Activated T-cell treated with anti-CD3 and anti-CD28 coated beads, Interleukin-2, amount 50 U/mL, for 4 hours (primary cell): Measurements from ENCODE around the gene RPS21. TPM values are rescaled to one million over a fixed set of nuclear protein-coding genes. Genes with fewer than 3 reads are reported as not detected.

Source experiments
- ATAC-seq, 2 donors: fragments of 200-7000 bp; cut with Tn5 transposase; one replicate each; pipeline ENCODE4 v1.10.0; 2021
- DNase-seq: peaks from one replicate; pipeline ENCODE4 v3.0.0-alpha.2; 2020
- H3K27me3 Mint-ChIP-seq: one replicate; pipeline ENCODE4 v1.8.0; 2021; ENCODE audit warnings: low read depth, mixed read lengths
- H3K36me3 Mint-ChIP-seq: one replicate; pipeline ENCODE4 v1.8.0; 2022; ENCODE audit warnings: mixed read lengths; ENCODE audit not compliant: insufficient read depth
- H3K4me1 Mint-ChIP-seq: one replicate; pipeline ENCODE4 v1.8.0; 2021; ENCODE audit warnings: low read depth, mixed read lengths
- H3K4me3 Mint-ChIP-seq: one replicate; pipeline ENCODE4 v1.8.0; 2021; ENCODE audit warnings: mild to moderate bottlenecking, moderate library complexity, mixed read lengths
- H3K9me3 Mint-ChIP-seq: one replicate; pipeline ENCODE4 v1.8.0; 2021; ENCODE audit warnings: mixed read lengths
- total RNA-seq, 3 donors: library from RNA; stranded (reverse); gene quantifications; one replicate each; pipeline ENCODE4 v1.2.1, GENCODE V29; 2021

RPS21 gene
- total RNA-seq, 3 donors from 2014 or later, result 2,653 to 2,730 (median 2,725) TPM

DNA sequence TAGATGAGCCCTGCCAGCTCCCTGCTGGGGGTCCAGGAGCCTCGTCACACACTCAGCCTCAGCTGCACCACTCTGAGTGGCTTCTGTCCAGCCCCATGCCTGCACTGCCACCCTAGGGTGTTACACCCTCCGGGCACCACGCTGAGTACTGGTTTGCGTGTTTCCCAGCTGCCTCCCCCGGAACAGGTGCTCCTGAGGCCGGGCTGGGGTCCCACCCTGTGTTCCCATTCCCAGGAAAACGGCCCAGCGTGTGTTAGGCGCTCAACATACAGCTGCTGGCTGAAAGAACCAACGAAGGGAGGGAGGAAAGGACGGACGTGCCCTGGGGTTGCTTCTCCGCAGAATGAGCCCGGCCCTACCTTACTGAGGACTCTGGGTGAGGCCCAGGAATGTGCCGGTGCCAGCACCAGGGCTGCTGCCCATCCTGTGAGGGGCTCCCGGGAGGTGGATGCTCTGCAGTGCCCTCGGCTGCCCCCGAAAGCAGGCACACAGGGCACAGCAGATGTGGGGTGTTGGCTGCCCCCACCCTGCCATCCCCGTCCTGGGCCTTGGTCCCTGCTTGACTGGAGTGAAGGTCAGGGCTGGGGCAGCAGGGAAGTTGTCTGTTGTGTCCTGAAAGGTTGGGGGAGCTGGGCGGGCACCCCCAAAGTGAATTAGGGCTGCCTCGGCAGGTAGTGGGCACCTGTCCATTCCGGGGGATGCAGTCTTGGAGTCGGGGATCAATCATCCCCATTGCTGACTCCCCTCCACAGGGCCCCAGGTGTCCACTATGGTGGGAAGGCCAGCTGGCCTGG lies 36.1 kb upstream of the RPS21 start:
- H3K36me3 Mint-ChIP-seq, result no peaks in the 10 kb centered on the region
- H3K4me3 Mint-ChIP-seq, result no peak overlapping the region
- no peak for ATAC-seq
- H3K4me1 Mint-ChIP-seq, result no peaks in the 10 kb centered on the region
- peaks cover 2% of the 10 kb centered on the region for H3K27me3 Mint-ChIP-seq
- DNase-seq, result no peak
- H3K9me3 Mint-ChIP-seq, result peaks cover 4% of the 10 kb centered on the region

GRCh38 chr20:62351469-62352401 lies 35.2 kb upstream of the RPS21 start:
- H3K9me3 Mint-ChIP-seq, result peaks cover 4% of the 10 kb centered on the region
- DNase-seq (no peak), ATAC-seq (no peak)
- no peaks in the 10 kb centered on the region for H3K36me3 Mint-ChIP-seq
- no peak overlapping the region for H3K4me3 Mint-ChIP-seq
- no peaks in the 10 kb centered on the region for H3K4me1 Mint-ChIP-seq
- peaks cover 5% of the 10 kb centered on the region for H3K27me3 Mint-ChIP-seq

- Mint-ChIP-seq H3K4me3 (no peak overlapping the region), H3K9me3 (peaks cover 4% of the 10 kb centered on the region), H3K4me1 (no peaks in the 10 kb centered on the region), H3K27me3 (peaks cover 6% of the 10 kb centered on the region), H3K36me3 (no peaks in the 10 kb centered on the region)
- DNase-seq (no peak), ATAC-seq (no peak)
Observed at GRCh38 chr20:62352402-62353288, 34.3 kb upstream of the RPS21 start.

- ATAC-seq, result no peak
Observed at GRCh38 chr20:62353289-62354030, 33.4 kb upstream of the RPS21 start.

DNA sequence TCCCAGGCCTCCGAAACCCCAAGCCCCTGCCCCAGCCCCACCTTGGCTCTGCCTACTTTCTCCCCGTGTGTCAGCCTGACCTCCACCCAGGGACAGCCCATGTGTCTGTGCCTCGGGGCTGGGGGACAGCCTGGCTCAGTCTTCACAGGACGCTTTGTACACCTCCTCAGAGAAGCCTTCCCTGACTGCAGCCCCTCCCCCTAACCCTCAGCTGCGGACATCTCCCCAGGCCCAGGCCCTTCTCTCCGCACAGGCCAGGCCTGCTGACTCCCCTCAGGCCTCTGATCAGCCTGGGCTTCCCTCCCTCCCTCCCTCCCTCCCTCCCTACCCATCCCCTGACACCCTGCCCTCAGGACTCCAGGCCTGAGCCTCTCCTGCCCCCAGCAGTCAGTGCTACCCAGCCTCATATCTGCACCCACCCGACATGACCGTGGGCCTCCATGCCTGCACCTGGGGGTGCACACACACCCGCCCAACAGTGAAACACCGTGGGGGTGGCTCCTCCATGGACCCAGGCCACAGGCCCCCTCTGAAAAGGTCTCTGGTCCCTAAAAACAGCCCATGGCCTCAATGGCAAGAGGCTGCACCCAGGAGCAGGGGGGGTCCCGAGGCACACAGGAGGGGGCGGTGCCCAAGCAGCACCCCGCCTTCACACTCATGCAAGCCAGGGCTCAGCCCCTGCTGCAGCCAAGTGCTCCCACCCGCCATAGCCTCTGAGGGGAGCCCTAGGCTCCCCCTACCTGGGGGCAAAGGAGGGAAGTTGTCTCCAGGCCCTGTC lies 32.7 kb upstream of the RPS21 start:
- peaks cover 6% of the 10 kb centered on the region for H3K27me3 Mint-ChIP-seq
- H3K9me3 Mint-ChIP-seq, result no peaks in the 10 kb centered on the region
- no peaks in the 10 kb centered on the region for H3K36me3 Mint-ChIP-seq
- DNase-seq (no peak), ATAC-seq (no peak)
- H3K4me3 Mint-ChIP-seq, result no peak overlapping the region
- no peaks in the 10 kb centered on the region for H3K4me1 Mint-ChIP-seq

More at GRCh38 chr20:62353289-62354030, 33.4 kb upstream of the RPS21 start:
- Mint-ChIP-seq H3K4me3 (no peak overlapping the region), H3K4me1 (no peaks in the 10 kb centered on the region), H3K27me3 (peaks cover 6% of the 10 kb centered on the region), H3K9me3 (peaks cover 4% of the 10 kb centered on the region), H3K36me3 (no peaks in the 10 kb centered on the region)
- DNase-seq, result no peak

DNA sequence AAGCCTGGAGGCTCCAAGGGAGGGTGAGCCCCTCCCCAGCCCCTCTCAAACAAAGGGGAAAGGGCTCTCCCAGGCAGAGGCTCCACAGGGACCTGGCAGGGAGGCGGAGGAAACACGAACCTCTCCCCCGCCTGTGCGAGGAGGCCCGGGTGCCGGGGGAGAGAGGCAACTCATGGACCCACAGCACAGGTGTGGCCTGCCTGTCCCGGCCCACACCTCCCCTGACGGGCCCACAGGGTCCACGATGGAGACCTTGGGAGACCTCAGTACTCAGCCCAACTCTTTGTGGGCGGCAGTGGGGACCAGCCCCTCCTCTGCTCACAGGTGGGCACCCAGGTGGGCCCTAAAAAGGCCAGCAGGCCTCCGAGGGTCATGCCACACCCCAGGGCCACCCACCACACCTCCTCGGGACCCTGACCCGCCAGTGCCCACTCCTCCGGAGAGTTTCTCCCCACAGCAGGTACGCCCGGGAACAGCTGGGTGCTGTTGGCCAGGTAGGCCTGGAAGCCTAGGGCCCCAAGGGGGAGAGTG lies 32.0 kb upstream of the RPS21 start:
- Mint-ChIP-seq H3K9me3 (no peaks in the 10 kb centered on the region), H3K4me1 (no peaks in the 10 kb centered on the region), H3K4me3 (no peak overlapping the region), H3K27me3 (peaks cover 6% of the 10 kb centered on the region), H3K36me3 (no peaks in the 10 kb centered on the region)
- ATAC-seq (no peak), DNase-seq (no peak)

DNA sequence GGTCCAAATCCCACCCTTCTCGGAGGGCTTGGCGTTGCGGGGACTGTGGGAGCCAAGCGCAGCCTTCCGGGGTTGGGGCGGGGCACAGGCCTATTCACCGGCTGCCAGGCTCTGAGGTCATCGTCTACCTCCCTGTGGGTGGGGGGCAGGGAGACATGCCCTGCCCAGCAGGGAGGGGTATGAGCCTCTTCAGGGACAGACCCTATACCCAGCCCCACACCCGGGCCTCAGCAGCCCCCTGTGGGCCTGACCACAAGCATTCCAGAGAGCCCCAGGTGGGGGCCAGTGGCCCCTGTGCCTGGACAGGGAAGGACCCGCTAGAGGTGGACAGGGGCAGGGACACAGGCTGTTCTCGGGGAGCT lies 31.4 kb upstream of the RPS21 start:
- Mint-ChIP-seq H3K36me3 (no peaks in the 10 kb centered on the region), H3K4me1 (no peaks in the 10 kb centered on the region), H3K4me3 (no peak overlapping the region), H3K9me3 (no peaks in the 10 kb centered on the region), H3K27me3 (peaks cover 6% of the 10 kb centered on the region)
- no peak for DNase-seq
- ATAC-seq, result no peak

DNA sequence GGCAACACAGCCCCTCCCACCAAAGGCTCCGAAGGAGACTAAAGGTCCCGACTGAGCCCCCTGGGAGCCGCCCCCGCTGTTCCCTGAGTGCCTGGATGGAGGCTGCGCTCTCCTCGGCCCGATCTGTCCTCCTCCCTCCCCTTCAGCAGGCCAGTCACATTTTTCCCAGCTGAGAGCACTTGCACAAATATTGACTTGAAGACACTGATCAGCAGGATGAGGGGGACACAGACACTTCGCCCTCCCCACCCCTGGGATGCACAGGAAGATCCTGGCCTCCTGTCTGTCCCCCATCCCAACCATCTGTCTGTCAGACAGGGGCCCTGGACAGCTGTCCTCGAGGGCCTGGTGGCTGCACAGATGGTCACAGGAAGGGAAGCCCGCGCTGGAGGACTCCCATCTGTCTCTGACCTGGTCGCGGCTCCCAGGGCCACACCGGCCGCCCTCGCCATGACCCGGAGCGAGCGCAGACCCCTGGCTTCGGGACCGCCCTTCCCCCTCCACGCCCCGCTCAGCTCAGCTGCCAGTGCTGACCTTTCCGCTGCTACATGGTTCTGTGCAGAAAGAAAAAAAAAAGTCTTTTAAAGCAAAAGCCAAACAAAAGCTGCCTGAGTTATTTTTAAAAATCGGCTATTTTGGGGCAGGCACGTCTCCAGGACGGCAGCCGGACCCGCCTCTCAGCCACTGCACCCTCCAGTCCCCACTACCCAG lies 30.9 kb upstream of the RPS21 start:
- peaks cover 6% of the 10 kb centered on the region for H3K27me3 Mint-ChIP-seq
- H3K4me1 Mint-ChIP-seq, result no peaks in the 10 kb centered on the region
- no peaks in the 10 kb centered on the region for H3K36me3 Mint-ChIP-seq
- H3K9me3 Mint-ChIP-seq, result no peaks in the 10 kb centered on the region
- DNase-seq (no peak), ATAC-seq (no peak)
- H3K4me3 Mint-ChIP-seq, result no peak overlapping the region

DNA sequence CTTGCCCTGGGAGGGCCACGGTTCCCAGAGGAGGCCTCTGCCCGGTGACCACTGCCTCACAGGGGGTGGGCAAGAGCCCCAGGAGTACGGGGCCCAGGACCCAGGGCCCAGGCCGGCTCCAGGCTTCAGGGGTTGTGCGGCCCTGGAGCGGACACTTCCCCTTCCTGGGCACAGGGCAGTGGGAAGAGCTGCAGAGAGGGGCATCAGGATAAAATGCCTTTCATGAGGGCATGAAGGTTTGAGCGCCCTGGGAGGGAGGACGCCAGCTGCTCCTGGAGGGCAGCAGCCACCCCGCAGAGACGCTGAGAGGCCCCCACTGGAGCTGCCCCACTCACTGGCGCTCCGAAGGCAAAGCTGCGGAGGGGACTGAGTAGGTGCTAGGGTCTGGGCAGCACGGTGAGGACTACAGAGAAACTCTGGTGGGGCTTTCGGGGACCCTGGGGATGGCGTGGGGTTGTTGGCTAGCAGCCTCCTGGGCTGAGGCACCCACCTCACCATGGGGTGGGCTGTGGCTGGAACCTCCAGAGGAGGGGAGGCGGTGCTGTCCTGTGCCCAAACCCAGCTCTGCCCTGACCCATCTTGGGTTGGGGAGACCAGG lies 30.2 kb upstream of the RPS21 start:
- H3K9me3 Mint-ChIP-seq, result no peaks in the 10 kb centered on the region
- no peak overlapping the region for H3K4me3 Mint-ChIP-seq
- no peaks in the 10 kb centered on the region for H3K4me1 Mint-ChIP-seq
- ATAC-seq (no peak), DNase-seq (no peak)
- H3K27me3 Mint-ChIP-seq, result peaks cover 6% of the 10 kb centered on the region
- no peaks in the 10 kb centered on the region for H3K36me3 Mint-ChIP-seq

GRCh38 chr20:62357187-62357667 lies 29.7 kb upstream of the RPS21 start:
- H3K27me3 Mint-ChIP-seq, result peaks cover 6% of the 10 kb centered on the region
- no peak for DNase-seq
- H3K36me3 Mint-ChIP-seq, result no peaks in the 10 kb centered on the region
- no peaks in the 10 kb centered on the region for H3K4me1 Mint-ChIP-seq
- no peak overlapping the region for H3K4me3 Mint-ChIP-seq
- H3K9me3 Mint-ChIP-seq, result no peaks in the 10 kb centered on the region
- ATAC-seq, result no peak

DNA sequence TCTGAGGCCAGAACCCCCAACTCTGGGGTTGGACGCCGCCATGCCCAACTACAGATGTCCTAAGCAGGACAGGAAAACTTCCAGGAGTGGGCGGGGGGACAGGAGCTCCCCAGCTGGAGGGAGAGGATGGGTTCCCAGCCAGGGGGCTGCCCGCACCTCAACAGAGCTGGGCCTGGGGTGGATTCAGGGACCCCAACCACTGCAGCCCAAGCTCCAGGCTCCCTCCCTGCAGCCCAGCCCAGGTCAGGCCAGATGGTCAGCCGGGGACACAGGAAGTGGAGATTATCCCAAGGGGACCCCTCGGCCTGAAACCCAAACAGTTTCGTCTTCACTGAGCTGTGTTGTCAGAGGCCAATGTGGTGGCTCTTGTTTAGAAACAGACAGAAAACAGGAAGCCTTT lies 29.2 kb upstream of the RPS21 start:
- no peaks in the 10 kb centered on the region for H3K36me3 Mint-ChIP-seq
- ATAC-seq, result no peak
- no peak overlapping the region for H3K4me3 Mint-ChIP-seq
- no peak for DNase-seq
- no peaks in the 10 kb centered on the region for H3K9me3 Mint-ChIP-seq
- no peaks in the 10 kb centered on the region for H3K4me1 Mint-ChIP-seq
- peaks cover 9% of the 10 kb centered on the region for H3K27me3 Mint-ChIP-seq
